A673 (cell line): Measurements from ENCODE around the gene GABARAP. TPM values are rescaled to one million over a fixed set of nuclear protein-coding genes. Genes with fewer than 3 reads are reported as not detected.

Experiments
- BruUV-seq: library from RNA; stranded (reverse); fragments of 400-500 nt; replicated peaks from 2 replicates; lab custom pipeline; 2021; lab: Mats Ljungman, UMichigan
- CTCF ChIA-PET: fragments of 300-600 bp; sonication (Branson Sonifier 250); formaldehyde crosslinking; loops from one replicate; lab custom pipeline; 2022; ENCODE audit warnings: antibody characterized with exemption; lab: Charles Lee
- POLR2A ChIA-PET: fragments of 300-600 bp; sonication (Branson Sonifier 250); formaldehyde crosslinking; loops from one replicate; lab custom pipeline; 2022; ENCODE audit warnings: antibody characterized with exemption; ENCODE audit not compliant: low non-redundant PET; lab: Charles Lee
- DNase-seq: peaks from one replicate; pipeline ENCODE4 v3.0.0-alpha.2; 2015; ENCODE audit warnings: low spot score
- H3K27ac ChIP-seq: fragments of 200-600 bp; sonication (generic); 2 replicates; pipeline ENCODE4 v1.5.1; 2016; ENCODE audit warnings: mixed run types, low read depth, mild to moderate bottlenecking, mixed read lengths, antibody characterized with exemption, low read length; ENCODE audit not compliant: poor library complexity, severe bottlenecking
- H3K27me3 ChIP-seq: fragments of 200-600 bp; sonication (generic); replicated peaks from 2 replicates; pipeline ENCODE4 v1.6.1; 2017; ENCODE audit warnings: mixed run types, low read depth, mild to moderate bottlenecking, mixed read lengths, antibody characterized with exemption, low read length; ENCODE audit not compliant: insufficient read depth, poor library complexity
- H3K36me3 ChIP-seq: fragments of 200-600 bp; sonication (generic); 2 replicates; pipeline ENCODE4 v1.6.1; 2016; ENCODE audit warnings: mixed run types, mild to moderate bottlenecking, mixed read lengths, antibody characterized with exemption, low read length; ENCODE audit not compliant: insufficient read depth, poor library complexity, severe bottlenecking
- H3K4me1 ChIP-seq: fragments of 200-600 bp; sonication (generic); 2 replicates; pipeline ENCODE4 v1.6.1; 2017; ENCODE audit warnings: mixed run types, mild to moderate bottlenecking, mixed read lengths, antibody characterized with exemption, low read length; ENCODE audit not compliant: insufficient read depth, poor library complexity, severe bottlenecking
- H3K4me3 ChIP-seq: fragments of 200-600 bp; sonication (generic); 2 replicates; pipeline ENCODE4 v1.5.1; 2016; ENCODE audit warnings: low read depth, mixed run types, mild to moderate bottlenecking, mixed read lengths, low read length; ENCODE audit not compliant: poor library complexity, severe bottlenecking
- H3K9me3 ChIP-seq: fragments of 200-600 bp; sonication (generic); 2 replicates; pipeline ENCODE4 v1.6.1; 2016; ENCODE audit warnings: mixed run types, low read depth, mild to moderate bottlenecking, mixed read lengths, antibody characterized with exemption, low read length; ENCODE audit not compliant: poor library complexity, severe bottlenecking
- EZH2 ChIP-seq: fragments of 200-600 bp; sonication (generic); IDR thresholded peaks from 2 replicates; pipeline ENCODE4 v1.6.1; 2017; ENCODE audit warnings: borderline replicate concordance, low read depth, mild to moderate bottlenecking, mixed read lengths, antibody characterized with exemption, low read length; ENCODE audit not compliant: poor library complexity, severe bottlenecking
- intact Hi-C: fragments of 100-400 bp; cut with micrococcal nuclease; formaldehyde crosslinking; loops from one replicate; pipeline ENCODE4 v1.10.0; 2022; ENCODE audit not compliant: unreplicated experiment
- total RNA-seq: library from RNA; stranded (reverse); gene quantifications from 2 replicates; pipeline ENCODE4 v1.2.3, GENCODE V29; 2021
- TF ChIP-seq, protein P1 (sequence below): fragments of 300-800, 200-600 bp; sonication (generic); conservative IDR thresholded peaks from 2 replicates; pipeline ENCODE4 v1.5.1; 2017; ENCODE audit warnings: low read depth, mild to moderate bottlenecking, antibody characterized with exemption, low read length, moderate library complexity, mixed read lengths

Gene GABARAP
- total RNA-seq, 1 experiment from 2014 or later = 296 TPM

DNA sequence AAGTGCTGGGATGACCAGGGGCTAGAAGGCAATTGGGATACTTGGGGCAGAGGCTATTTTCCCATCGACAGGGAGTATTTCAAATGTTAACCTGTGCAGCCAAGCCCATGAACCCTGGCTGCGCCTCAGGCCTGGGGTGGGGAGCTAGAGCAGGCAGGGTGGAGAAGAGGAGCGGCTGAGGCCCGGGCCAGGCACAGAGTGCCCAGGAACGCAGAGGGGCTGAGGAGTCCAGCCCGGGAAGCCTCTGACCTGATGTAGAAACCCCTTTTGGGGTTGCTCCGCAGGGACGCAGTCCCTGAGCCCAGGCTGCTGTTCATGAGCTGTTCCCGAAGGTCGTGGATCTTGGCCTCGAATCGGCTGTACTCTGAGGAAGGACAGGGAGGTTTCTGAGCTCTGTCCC is 46.3 kb downstream of the GABARAP start:
- ChIA-PET POLR2A (no interaction called here), CTCF (no interaction called here)
- TF ChIP-seq, protein P1, sequence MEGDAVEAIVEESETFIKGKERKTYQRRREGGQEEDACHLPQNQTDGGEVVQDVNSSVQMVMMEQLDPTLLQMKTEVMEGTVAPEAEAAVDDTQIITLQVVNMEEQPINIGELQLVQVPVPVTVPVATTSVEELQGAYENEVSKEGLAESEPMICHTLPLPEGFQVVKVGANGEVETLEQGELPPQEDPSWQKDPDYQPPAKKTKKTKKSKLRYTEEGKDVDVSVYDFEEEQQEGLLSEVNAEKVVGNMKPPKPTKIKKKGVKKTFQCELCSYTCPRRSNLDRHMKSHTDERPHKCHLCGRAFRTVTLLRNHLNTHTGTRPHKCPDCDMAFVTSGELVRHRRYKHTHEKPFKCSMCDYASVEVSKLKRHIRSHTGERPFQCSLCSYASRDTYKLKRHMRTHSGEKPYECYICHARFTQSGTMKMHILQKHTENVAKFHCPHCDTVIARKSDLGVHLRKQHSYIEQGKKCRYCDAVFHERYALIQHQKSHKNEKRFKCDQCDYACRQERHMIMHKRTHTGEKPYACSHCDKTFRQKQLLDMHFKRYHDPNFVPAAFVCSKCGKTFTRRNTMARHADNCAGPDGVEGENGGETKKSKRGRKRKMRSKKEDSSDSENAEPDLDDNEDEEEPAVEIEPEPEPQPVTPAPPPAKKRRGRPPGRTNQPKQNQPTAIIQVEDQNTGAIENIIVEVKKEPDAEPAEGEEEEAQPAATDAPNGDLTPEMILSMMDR = no peak
- no peak for TF ChIP-seq EZH2
- H3K27ac ChIP-seq = no peak overlapping the region
- no peak overlapping the region for H3K4me3 ChIP-seq
- no peaks in the 10 kb centered on the region for H3K4me1 ChIP-seq
- BruUV-seq = no TSS peak
- no peak for DNase-seq
- H3K9me3 ChIP-seq = no peaks in the 10 kb centered on the region
- no peaks in the 10 kb centered on the region for H3K27me3 ChIP-seq
- intact Hi-C loops = no loop called here
- peaks cover 61% of the 10 kb centered on the region for H3K36me3 ChIP-seq

DNA sequence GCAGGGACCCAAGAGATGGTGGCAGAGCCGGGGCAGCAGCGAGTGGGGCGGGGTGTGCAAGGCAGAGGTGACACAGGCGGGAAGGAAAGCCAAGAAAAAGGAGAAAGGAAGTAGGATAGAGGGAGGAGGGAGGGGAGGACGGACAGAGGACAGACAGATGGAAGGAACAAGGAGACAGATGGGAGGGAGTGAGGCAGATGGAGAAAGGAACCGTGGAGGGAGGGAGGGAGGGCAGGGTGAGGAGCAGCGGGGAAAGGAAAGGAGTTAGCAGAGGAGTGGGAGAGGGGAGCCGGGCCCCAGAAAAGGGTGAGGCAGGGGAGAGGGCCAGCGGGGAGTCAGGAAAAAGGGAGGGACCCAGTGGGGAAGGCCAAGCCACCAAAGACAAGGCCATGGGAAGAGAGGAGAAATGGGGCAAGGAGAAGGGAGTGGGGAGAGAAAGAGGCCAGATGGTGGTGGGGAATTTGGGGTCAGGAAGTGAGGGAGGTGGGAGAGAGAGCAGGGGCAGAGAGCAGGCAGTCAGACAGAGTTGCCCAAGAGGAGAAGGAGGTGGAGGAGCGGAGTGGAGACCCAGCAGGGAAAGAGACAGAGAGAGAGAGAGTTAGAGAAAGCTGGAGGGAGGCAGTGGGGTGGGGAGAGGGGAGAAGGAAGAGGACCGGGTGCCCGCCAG is 49.8 kb downstream of the GABARAP start:
- BruUV-seq = no TSS peak

DNA sequence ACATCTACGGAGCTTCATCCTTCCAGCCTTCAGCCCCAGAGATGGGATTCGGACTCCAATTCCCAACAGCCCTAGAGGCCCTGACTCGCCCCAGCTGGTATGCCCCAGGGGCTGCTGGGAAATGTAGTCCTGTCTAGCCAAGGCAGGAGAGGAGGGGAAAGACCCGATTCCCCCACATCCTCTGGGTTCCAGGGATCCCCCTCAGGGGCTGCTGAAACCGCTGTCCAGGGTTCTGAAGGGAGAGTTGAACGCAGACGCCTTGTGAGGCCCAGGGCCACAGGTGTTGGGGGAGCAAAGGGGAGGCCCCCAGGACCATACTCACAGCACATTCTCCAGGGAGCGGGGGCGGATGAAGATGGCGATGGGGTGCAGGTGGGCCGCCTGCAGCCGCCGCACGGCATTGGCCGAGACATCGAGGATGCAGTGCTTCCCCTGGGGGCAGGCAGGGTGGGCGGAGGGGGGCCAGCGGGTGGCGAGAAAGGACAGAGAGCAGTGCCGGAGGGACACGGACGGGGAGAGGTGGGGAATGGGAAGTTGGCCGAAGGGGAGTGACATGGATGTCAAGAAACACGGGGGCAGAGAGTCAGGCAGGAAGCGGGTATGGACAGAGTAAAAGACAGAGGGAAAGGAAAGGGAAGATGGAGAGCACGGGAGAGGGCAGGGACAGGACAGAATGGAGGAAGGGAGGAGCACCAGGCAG is 50.5 kb downstream of the GABARAP start:
- Histone ChIP-seq H3K36me3 (peaks cover 53% of the 10 kb centered on the region), H3K27me3 (no peaks in the 10 kb centered on the region), H3K9me3 (no peaks in the 10 kb centered on the region), H3K4me3 (no peak overlapping the region), H3K27ac (no peak overlapping the region), H3K4me1 (no peaks in the 10 kb centered on the region)
- intact Hi-C loops = no loop called here
- TF ChIP-seq, protein P1 = no peak
- TF ChIP-seq EZH2 = no peak
- POLR2A ChIA-PET = no interaction called here
- DNase-seq = peak; percentile 61
- no TSS peak for BruUV-seq
- CTCF ChIA-PET = no interaction called here

More for the DNA sequence above, 49.8 kb downstream of the GABARAP start:
- no peaks in the 10 kb centered on the region for H3K27me3 ChIP-seq
- no peak overlapping the region for H3K27ac ChIP-seq
- no peak for TF ChIP-seq EZH2
- TF ChIP-seq, protein P1 = no peak
- no peak for DNase-seq
- no peak overlapping the region for H3K4me3 ChIP-seq
- POLR2A ChIA-PET = no interaction called here
- H3K36me3 ChIP-seq = peaks cover 60% of the 10 kb centered on the region
- H3K4me1 ChIP-seq = no peaks in the 10 kb centered on the region
- no peaks in the 10 kb centered on the region for H3K9me3 ChIP-seq
- CTCF ChIA-PET = no interaction called here
- intact Hi-C loops = no loop called here
